Stimulated activated CD8-positive, alpha-beta memory T cell treated with anti-CD3 and anti-CD28 coated beads, Interleukin-12 subunit alpha, Interleukin-12 subunit beta, amount 100 ng/mL, for 24 hours (primary cell): ENCODE data around the gene C21orf58.
"Not testable (repeated sequence)": the region's sequence is repeated elsewhere in the genome, so short reads cannot be mapped to it uniquely, and the experiment has no call there.

ENCODE experiments used
- DNase-seq: peaks from one replicate; pipeline ENCODE4 v3.0.0-alpha.2; 2020; ENCODE audit errors: extremely low read depth

C21orf58 gene

GRCh38 chr21:46324390-46325072 is 861 bp upstream of the C21orf58 start:
- peak; percentile 78 for DNase-seq

DNA sequence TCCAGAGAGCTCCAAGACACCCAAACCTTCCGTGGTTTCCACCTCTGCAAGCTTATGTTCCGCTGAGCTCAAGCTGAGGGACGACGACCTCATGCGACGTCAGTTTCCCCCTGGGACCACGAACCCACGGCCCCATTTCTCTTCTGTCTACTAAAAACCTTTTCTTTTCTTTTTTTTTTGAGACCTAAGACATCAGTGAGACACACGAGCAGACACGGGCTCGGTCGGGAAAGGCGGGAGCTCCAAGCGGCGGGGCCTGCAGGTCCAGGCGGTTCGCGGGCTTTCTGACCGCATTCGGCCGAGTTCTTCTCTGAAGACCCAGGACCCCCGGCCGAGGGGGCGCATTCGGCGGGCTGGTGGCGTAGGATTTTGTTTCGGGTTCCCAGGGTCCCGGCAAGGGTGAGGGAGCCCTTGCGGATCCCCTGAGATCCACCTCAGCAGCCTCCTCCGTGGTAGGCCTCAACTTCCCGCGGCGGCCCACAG is 402 bp downstream of the C21orf58 start:
- no peak for DNase-seq

GRCh38 chr21:46322351-46323226 is 1.1 kb downstream of the C21orf58 start:
- DNase-seq = no peak

- DNase-seq = no peak
Measured at GRCh38 chr21:46320331-46320801, 3.3 kb downstream of the C21orf58 start.

- no peak for DNase-seq
Measured at GRCh38 chr21:46319186-46319585, 4.5 kb downstream of the C21orf58 start.

GRCh38 chr21:46318464-46318845 is 5.2 kb downstream of the C21orf58 start:
- DNase-seq = no peak

DNA sequence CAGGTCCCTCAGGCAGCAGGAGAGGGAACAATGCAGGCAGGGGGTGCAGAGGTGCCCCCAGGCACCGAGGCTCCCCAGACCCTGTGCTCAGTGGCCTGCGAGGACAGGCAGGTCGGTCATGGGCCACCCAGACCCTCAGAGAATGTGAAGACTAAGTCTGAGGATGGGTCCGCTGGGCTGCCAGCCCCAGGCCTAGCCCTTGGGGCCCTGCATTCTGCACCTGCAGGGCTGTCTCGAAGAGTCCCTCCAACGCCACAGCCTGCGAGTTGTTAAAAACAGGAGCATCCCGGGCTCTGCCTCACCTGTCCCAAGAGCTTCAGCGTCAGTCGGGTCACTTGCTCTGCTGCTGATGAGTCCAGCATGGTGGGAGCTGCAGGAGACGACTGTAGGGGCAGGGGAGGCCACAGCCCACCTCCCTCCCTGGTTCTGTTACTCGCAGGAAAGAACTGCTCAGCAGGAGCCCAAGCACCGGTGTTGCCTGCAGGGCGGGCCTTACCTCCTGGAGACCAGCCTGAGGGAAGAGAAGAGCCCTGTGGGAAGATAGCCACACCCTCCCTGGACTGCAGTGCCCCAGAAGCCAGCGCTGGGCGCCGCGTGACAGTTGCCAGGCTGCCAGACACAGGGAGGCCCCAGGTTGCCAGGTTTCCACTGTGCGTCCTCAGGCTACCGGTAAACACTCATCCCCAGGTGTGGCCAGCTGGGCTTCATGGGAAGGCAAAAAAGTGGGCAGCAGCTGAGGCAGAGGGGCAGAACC is 5.8 kb downstream of the C21orf58 start:
- no peak for DNase-seq

DNA sequence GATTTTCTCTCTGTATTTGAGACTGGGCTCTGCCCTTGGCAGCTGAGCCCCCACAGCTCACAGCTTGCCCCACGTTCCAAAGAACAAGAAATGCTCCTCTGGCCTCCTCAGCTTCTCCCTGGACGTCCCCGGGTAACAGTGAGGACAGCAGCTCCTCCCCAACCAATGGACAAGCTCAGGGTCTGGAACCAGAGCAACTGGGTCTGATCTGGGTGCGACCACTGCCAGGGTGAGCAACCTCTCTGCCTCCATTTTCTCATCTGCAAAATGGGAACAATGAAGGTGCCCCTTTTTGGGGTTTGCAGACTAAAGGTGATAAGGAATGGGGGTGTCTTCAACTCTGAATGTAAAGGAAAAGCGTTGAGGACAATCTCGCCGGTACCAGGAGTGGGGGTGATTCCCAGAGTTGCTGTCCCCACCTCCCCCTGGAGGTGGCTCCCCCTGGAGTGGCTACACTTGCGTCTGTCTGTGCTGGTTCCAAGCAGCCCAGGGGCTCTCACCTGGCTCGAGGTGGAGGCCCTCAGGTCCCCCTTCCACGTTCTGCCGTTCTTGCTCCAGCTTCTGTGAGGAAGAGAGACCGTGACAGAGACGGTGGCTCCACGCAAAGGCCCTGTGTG is 6.9 kb downstream of the C21orf58 start:
- DNase-seq = no peak

DNA sequence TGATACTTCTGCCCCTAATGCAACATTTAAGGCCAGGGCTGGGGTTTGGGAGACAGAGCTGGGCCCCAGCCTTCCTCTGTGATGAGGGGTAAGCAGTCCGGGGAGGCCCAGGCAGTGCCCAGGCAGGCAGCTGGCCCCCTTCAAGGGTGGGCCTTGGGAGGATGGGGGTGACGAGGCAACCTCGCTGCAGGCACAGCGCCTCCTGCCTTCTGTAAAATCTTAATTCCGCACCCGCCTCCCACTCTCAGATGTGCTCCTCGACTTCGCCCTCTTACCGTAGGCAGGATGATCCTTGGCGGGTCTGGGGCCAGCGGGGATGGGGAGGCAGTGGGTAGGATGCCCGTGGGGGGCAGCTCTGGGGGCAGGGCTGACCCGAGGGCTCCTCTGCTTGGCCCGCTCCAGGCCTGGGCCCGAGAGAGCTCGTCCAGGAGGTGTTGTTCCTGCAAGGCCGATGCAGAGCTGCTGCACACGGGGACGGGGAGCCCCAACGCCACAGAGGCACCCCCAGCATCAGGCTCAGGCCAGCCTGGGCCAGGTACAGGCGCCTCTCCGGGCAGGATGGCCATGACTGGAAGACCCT is 9.1 kb downstream of the C21orf58 start:
- no peak for DNase-seq

- no peak for DNase-seq
Measured at GRCh38 chr21:46312949-46313348, 10.7 kb downstream of the C21orf58 start.

GRCh38 chr21:46311568-46311967 is 12.1 kb downstream of the C21orf58 start:
- no peak for DNase-seq

DNA sequence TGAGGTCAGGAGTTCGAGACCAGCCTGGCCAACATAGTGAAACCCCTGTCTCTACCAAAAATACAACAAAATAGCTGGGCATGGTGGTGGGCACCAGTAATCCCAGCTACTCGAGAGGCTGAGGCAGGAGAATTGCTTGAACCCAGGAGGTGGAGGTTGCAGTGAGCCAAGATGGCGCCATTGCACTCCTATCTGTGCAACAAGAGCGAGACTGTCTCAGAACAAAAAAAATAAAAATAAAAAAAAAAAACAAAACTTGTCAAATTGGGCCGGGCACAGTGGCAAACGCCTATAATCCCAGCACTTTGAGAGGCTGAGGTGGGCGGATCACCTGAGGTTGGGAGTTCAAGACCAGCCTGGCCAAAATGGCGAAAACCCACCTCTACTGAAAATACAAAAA is 13.4 kb downstream of the C21orf58 start:
- not testable (repeated sequence) for DNase-seq

DNA sequence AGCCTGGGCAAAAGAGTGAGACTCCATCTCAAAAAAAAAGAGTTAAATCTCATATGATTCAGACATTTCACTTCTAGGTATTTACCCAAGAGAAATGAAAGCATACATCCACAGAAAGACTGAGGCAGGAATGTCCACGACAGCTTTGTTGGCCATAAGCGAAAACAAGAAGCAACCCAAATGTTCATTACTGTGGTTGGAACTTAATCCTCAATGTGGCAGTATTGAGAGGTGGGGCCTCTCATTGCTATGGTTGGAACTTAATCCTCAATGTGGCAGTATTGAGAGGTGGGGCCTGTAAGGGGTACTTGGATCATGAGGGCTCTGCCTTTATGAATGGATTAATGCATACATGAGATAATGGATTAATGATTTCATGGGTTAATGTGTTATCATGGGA is 15.2 kb downstream of the C21orf58 start:
- DNase-seq = no peak

DNA sequence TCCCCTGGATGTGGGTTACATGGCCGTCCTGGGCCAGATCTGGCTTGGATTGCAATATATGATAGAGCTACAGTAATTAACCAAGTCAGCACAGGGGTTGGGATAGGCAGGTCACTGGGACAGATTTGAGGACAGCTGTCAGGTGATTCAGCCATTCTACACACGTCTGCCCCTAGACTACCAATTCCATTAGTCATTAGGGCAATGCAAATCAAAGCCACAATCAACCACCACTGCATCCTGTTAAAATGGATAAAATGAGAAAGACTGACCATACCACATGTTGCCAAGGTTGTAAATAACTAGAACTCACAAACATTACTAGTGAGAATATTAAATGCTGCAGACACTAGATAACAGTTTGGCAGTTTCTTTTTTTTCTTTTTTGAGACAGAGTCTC is 16.0 kb downstream of the C21orf58 start:
- no peak for DNase-seq

DNA sequence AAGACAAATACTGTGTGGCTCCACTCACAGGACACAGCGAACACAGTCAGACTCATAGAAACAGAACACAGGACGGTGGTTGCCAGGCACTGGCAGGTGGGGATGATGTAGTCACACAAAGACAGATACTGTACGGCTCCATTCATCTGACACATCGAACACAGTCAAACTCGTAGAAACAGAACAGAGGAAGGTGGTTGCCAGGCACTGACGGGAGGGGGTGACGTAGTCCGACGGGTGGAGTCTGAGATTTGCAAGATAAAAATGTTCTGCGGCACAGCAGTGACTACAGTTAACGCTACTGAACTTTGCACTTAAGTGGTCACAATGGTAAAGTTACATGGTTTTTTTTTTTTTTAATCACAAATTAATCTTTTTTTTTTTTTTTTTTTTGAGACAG is 18.7 kb downstream of the C21orf58 start:
- DNase-seq = no peak

DNA sequence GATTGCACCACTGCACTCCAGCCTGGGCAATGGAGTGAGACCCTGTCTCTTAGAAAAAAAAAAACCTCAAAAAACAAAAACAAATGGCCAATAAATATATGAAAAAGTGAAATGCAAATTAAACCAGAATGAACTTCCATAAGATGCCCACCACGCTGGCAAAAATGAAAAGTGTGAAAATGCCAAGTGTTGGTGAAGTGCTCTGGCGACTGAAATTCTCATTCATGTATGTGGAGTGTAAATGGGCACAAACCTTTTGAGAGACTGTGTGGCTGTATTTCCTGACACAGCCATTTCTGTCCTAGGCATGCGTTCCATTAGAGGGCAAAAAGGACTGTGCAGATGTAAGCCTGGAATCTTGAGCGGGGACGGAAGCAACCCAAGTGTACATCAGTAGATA is 19.2 kb downstream of the C21orf58 start:
- DNase-seq = no peak

GRCh38 chr21:46301759-46302158 is 21.9 kb downstream of the C21orf58 start:
- DNase-seq = no peak

DNA sequence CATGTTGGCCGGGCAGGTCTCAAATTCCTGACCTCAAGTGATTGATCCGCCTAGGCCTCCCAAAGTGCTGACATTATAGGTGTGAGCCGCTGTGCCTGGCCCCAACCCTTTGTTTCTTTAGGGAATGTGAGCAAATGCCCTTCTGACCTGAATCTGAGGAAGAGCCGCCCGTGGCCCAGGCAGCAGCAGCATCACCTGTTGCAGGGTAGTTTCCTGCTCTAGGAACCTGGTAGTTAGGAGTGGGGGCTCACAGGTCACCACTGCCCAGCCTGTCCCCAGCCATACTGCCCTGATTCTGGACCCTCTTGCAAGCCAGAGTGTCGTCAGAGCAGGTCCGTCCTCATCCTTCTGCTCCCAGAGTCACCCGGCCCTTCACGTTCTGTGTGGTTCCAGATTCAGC is 24.5 kb downstream of the C21orf58 start:
- DNase-seq = no peak

GRCh38 chr21:46297338-46298271 is 26.1 kb downstream of the C21orf58 start:
- no peak for DNase-seq
